ENCODE data around the gene METTL1. TPM values are rescaled to one million over a fixed set of nuclear protein-coding genes. Genes with fewer than 3 reads are reported as not detected.

The METTL1 gene
- total RNA-seq, 3 donors from 2014 or later: 10.1 to 15.3 (median 10.6) TPM

GRCh38 chr12:57726151-57726883 lies 45.6 kb downstream of the METTL1 start:
- peak; percentile 68 for TF ChIP-seq CTCF (IDR thresholded peaks at IDR 0.05)
- peak; percentile 90 for ATAC-seq

GRCh38 chr12:57725851-57726150 lies 46.1 kb downstream of the METTL1 start:
- intact Hi-C loops (cut with DNase I, micrococcal nuclease): no loop called here
- H3K9me3 ChIP-seq: no peaks in the 10 kb centered on the region

More at GRCh38 chr12:57726151-57726883, 45.6 kb downstream of the METTL1 start:
- Histone ChIP-seq H3K9me3 (no peaks in the 10 kb centered on the region), H3K36me3 (ENCODE audit: low read depth) (no peaks in the 10 kb centered on the region), H3K4me3 (peak overlapping the region; percentile 26), H3K4me1 (ENCODE audit: low read depth) (peaks cover 3% of the 10 kb centered on the region)
- intact Hi-C loops (cut with DNase I, micrococcal nuclease): no loop called here
- peak; percentile 87 to 88 (median 88) for DNase-seq

GRCh38 chr12:57724936-57725740 lies 46.8 kb downstream of the METTL1 start:
- no peaks in the 10 kb centered on the region for H3K36me3 ChIP-seq (ENCODE audit: low read depth)
- peaks cover 3% of the 10 kb centered on the region for H3K4me1 ChIP-seq (ENCODE audit: low read depth)
- H3K9me3 ChIP-seq: no peaks in the 10 kb centered on the region
- ATAC-seq (no peak), DNase-seq (peak in 1 of 3 donors; percentile 33)
- no peak for TF ChIP-seq CTCF (IDR thresholded peaks at IDR 0.05)
- intact Hi-C loops (cut with DNase I, micrococcal nuclease): no loop called here
- no peak overlapping the region for H3K4me3 ChIP-seq

More at GRCh38 chr12:57725851-57726150, 46.1 kb downstream of the METTL1 start:
- no peaks in the 10 kb centered on the region for H3K36me3 ChIP-seq (ENCODE audit: low read depth)
- DNase-seq (no peak), ATAC-seq (no peak)
- no peak for TF ChIP-seq CTCF (IDR thresholded peaks at IDR 0.05)
- no peak overlapping the region for H3K4me3 ChIP-seq
- peaks cover 3% of the 10 kb centered on the region for H3K4me1 ChIP-seq (ENCODE audit: low read depth)

GRCh38 chr12:57724003-57724935 lies 47.6 kb downstream of the METTL1 start:
- no peak for TF ChIP-seq CTCF (IDR thresholded peaks at IDR 0.05)
- H3K4me3 ChIP-seq: no peak overlapping the region
- no peak for ATAC-seq
- intact Hi-C loops (cut with DNase I, micrococcal nuclease): no loop called here
- DNase-seq: no peak
- H3K9me3 ChIP-seq: no peaks in the 10 kb centered on the region
- peaks cover 3% of the 10 kb centered on the region for H3K4me1 ChIP-seq (ENCODE audit: low read depth)
- no peaks in the 10 kb centered on the region for H3K36me3 ChIP-seq (ENCODE audit: low read depth)

DNA sequence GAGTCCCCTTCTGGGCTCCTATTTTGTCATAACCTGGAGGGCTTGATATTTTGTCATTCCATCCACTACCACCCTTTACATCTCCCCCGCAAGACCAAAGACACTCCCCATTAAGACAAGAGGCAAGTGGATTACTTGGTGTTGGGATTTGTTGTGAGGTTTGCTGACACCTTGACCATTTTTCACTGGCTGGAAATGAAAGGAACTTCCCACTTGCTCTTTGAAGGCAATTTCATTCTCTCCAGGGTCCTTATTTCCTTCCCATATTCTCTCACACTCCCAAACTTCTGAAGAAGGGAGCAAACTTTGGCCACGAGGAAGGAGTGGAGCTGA lies 48.3 kb downstream of the METTL1 start:
- intact Hi-C loops (cut with DNase I, micrococcal nuclease): no loop called here
- DNase-seq (no peak), ATAC-seq (no peak)
- no peak for TF ChIP-seq CTCF (IDR thresholded peaks at IDR 0.05)
- Histone ChIP-seq H3K9me3 (no peaks in the 10 kb centered on the region), H3K4me3 (no peak overlapping the region), H3K4me1 (ENCODE audit: low read depth) (peaks cover 3% of the 10 kb centered on the region), H3K36me3 (ENCODE audit: low read depth) (peaks cover 5% of the 10 kb centered on the region)
